Ishikawa (cell line): ENCODE measurements around the gene CD55.

Experiments
- CREB1 ChIP-seq: IDR thresholded peaks from 2 replicates; pipeline ENCODE4 v1.6.1; 2012; ENCODE audit warnings: low read depth
- EP300 ChIP-seq: IDR thresholded peaks from 2 replicates; pipeline ENCODE4 v1.6.1; 2012; ENCODE audit warnings: borderline replicate concordance
- FOXM1 ChIP-seq: IDR thresholded peaks from 2 replicates; pipeline ENCODE4 v1.6.1; 2012; ENCODE audit warnings: low read depth, borderline replicate concordance
- NFIC ChIP-seq: IDR thresholded peaks from 2 replicates; pipeline ENCODE4 v1.6.1; 2012
- RAD21 ChIP-seq: IDR thresholded peaks from 2 replicates; pipeline ENCODE4 v1.6.1; 2012; ENCODE audit warnings: low read depth
- TAF1 ChIP-seq: IDR thresholded peaks from 2 replicates; pipeline ENCODE4 v1.6.1; 2012; ENCODE audit warnings: low read depth, mild to moderate bottlenecking
- TCF12 ChIP-seq: IDR thresholded peaks from 2 replicates; pipeline ENCODE4 v1.6.1; 2012; ENCODE audit warnings: low read depth
- USF1 ChIP-seq: IDR thresholded peaks from 2 replicates; pipeline ENCODE4 v1.6.1; 2012
- YY1 ChIP-seq: IDR thresholded peaks from 2 replicates; pipeline ENCODE4 v1.6.1; 2012; ENCODE audit warnings: low read depth
- ZBTB7A ChIP-seq: IDR thresholded peaks from 2 replicates; pipeline ENCODE4 v1.6.1; 2012; ENCODE audit warnings: low read depth
- TF ChIP-seq, protein P1 (sequence below): IDR thresholded peaks from 2 replicates; pipeline ENCODE4 v1.6.1; 2012; ENCODE audit warnings: low read depth, mild to moderate bottlenecking

GRCh38 chr1:207312604-207312920 lies 8.9 kb upstream of the CD55 start:
- TF ChIP-seq RAD21 (no peak), USF1 (no peak), TAF1 (no peak), ZBTB7A (no peak), CREB1 (no peak), TCF12 (no peak), YY1 (no peak), FOXM1 (no peak), EP300 (no peak), NFIC (no peak)
- TF ChIP-seq, protein P1, sequence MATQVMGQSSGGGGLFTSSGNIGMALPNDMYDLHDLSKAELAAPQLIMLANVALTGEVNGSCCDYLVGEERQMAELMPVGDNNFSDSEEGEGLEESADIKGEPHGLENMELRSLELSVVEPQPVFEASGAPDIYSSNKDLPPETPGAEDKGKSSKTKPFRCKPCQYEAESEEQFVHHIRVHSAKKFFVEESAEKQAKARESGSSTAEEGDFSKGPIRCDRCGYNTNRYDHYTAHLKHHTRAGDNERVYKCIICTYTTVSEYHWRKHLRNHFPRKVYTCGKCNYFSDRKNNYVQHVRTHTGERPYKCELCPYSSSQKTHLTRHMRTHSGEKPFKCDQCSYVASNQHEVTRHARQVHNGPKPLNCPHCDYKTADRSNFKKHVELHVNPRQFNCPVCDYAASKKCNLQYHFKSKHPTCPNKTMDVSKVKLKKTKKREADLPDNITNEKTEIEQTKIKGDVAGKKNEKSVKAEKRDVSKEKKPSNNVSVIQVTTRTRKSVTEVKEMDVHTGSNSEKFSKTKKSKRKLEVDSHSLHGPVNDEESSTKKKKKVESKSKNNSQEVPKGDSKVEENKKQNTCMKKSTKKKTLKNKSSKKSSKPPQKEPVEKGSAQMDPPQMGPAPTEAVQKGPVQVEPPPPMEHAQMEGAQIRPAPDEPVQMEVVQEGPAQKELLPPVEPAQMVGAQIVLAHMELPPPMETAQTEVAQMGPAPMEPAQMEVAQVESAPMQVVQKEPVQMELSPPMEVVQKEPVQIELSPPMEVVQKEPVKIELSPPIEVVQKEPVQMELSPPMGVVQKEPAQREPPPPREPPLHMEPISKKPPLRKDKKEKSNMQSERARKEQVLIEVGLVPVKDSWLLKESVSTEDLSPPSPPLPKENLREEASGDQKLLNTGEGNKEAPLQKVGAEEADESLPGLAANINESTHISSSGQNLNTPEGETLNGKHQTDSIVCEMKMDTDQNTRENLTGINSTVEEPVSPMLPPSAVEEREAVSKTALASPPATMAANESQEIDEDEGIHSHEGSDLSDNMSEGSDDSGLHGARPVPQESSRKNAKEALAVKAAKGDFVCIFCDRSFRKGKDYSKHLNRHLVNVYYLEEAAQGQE: no peak
